GM19468 (cell line): ENCODE measurements around the gene EFNA1.

ENCODE experiments used
- ATAC-seq: cut with Tn5 transposase; IDR thresholded peaks from one replicate; pipeline ENCODE4 v1.9.1; 2021; ENCODE audit warnings: mild to moderate bottlenecking, moderate library complexity, moderate number of reproducible peaks; ENCODE audit not compliant: unreplicated experiment; ENCODE audit errors: extremely low read depth

EFNA1 gene

DNA sequence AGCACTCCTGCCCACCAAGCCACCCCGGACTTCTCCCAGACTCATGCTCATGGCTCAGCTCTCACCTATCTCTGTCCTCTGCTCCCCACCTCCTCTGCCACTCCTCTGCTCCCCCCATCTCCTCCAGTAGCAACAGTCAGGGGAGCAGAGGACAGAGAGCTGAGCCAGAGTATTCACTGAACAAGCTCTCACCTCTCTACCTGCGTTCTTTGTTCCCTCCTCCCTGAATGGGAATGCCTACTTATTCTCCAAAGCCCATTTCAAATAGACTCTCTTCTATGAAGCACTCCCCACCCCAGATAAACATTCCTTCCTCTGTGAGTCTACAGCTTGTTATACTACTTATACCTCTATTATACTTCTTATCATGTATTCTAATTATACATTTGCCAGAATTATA is 6.4 kb upstream of the EFNA1 start:
- no peak for ATAC-seq

DNA sequence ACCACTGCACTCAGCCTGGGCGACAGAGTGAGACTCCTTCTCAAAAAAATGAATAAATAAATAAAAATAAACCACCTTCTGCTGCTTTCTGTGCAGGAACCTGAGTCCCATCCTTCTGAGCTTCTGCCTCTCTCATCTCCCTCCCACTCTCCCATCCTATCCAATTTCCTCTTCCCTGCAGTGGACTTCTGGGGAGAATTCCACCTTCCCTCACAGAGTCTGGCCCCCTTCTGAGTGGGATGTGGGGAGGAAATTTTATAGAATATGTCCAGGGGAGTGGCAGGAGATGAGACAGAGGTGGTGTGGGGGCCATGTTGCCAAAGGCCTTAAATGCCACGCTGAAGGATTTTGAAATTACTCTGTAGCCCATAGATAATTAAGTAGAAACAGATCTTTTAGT is 5.4 kb upstream of the EFNA1 start:
- no peak for ATAC-seq

- ATAC-seq: no peak
These were observed 3.9 kb upstream of the EFNA1 start for GRCh38 chr1:155123801-155124200.

DNA sequence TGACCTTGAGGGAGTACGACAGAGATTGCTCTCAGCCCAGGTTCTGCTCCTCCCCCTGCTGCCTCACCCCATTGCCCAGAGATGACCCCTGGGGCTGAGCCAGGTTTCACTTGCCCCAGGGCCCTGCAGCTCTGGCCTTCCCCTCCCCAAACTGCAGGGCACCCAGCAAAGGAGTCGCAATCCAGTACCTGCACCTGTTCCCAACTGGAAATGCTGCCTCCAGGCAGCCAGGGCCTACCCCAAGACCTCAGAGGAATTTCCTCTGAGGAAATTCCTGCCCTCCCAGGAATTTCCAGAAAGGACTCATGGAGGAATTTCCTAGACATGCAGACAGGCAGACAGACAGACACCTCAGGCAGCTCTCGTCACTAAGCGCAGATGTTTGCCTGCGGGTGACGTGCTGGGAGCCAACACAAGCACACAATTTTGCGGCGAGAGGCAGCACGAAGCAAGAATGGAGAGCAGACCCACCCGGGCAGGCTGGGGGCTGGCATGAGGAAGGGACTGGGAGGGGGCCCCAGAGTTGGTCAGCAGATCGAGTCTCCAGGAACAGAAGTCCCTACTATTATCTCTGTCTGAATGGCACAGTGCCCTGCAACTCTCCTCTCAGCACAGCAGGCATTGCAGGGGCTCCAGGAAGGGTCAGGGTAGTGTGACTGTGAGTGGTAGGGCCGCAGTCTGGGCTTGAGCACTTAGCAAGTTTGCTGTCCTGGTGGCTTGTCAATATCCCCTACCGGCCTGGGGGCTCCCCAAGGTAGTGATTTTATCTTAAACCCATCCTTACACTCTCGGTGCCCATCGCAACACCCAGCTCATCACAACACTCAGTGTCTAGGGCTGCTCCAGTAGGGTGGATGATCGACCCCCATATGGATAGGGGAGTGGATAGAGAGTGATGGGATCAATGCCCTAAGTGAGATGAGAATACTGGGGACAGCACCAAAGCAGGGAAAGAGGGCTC is 2.9 kb upstream of the EFNA1 start:
- ATAC-seq: no peak

DNA sequence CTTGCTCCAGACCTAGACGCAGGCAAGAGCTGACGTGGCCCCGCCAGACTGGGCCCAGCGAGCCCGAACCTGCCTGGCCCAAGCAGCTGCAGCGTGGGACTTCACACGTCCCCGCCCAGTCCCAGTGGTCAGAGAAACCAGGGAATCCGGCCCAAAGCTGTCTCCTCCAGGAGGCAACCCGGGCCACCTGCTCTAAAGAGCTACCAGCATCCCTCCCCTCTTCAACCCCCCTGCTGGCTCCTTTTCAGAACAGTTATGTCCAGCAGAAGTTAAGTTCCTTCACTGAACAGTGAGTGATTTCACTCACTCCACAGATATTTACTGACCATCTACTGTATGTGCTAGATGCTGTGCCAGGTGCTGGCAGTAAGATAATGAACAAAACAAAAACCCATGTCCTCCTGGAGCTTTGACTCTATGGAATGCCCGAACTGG is 2.1 kb upstream of the EFNA1 start:
- no peak for ATAC-seq

- no peak for ATAC-seq
These were observed 1.6 kb upstream of the EFNA1 start for GRCh38 chr1:155125946-155126555.

- ATAC-seq: no peak
These were observed 1.0 kb upstream of the EFNA1 start for GRCh38 chr1:155126556-155127104.

DNA sequence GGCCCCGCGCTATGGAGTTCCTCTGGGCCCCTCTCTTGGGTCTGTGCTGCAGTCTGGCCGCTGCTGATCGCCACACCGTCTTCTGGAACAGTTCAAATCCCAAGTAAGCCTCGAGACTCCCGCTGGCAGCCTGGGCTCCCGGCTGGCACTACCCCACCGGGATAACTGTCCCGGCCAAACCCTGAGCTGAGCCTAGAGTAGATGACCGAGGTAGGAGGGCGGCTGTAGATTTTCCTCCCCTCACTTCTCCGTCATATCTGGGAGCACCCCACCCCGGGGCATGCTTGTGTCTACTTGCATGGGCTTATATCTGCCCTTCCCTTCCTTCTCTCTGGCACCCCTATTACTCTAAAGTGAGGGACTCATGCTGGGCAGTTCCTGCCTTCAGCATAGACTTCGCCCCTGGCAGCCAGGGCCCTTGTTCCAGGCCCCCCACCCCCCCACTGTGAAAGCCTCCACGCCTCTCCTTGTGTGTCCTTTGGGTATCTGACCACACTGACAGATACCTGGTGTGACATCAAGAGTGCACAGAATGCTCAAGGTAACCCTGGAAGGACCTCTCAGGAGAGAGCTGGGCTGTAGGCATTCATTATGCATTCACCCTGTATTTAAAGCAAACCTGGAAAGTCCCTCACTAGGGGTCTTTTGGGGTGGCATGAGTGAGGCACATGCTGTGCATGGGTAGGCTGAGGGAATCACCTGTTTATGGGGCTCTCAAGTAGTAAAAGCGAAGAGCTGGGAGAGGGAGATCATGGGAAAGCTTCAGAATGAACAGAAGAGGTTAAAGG is 485 bp downstream of the EFNA1 start:
- ATAC-seq: no peak

GRCh38 chr1:155128755-155129473 is 1.2 kb downstream of the EFNA1 start:
- no peak for ATAC-seq

GRCh38 chr1:155130272-155131006 is 2.8 kb downstream of the EFNA1 start:
- no peak for ATAC-seq

- no peak for ATAC-seq
These were observed 3.6 kb downstream of the EFNA1 start for GRCh38 chr1:155131285-155131684.

- ATAC-seq: no peak
These were observed 4.2 kb downstream of the EFNA1 start for GRCh38 chr1:155131856-155132255.

DNA sequence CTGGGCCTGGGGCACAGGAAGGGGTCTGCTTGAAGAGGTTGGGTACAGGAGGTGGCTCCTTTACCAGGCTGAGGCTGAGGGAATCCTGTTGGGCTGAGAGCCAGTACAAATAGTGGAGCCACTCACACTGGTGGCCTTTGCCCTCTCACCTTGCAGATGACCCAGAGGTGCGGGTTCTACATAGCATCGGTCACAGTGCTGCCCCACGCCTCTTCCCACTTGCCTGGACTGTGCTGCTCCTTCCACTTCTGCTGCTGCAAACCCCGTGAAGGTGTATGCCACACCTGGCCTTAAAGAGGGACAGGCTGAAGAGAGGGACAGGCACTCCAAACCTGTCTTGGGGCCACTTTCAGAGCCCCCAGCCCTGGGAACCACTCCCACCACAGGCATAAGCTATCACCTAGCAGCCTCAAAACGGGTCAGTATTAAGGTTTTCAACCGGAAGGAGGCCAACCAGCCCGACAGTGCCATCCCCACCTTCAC is 6.2 kb downstream of the EFNA1 start:
- no peak for ATAC-seq

- no peak for ATAC-seq
These were observed 6.6 kb downstream of the EFNA1 start for GRCh38 chr1:155134322-155134721.

DNA sequence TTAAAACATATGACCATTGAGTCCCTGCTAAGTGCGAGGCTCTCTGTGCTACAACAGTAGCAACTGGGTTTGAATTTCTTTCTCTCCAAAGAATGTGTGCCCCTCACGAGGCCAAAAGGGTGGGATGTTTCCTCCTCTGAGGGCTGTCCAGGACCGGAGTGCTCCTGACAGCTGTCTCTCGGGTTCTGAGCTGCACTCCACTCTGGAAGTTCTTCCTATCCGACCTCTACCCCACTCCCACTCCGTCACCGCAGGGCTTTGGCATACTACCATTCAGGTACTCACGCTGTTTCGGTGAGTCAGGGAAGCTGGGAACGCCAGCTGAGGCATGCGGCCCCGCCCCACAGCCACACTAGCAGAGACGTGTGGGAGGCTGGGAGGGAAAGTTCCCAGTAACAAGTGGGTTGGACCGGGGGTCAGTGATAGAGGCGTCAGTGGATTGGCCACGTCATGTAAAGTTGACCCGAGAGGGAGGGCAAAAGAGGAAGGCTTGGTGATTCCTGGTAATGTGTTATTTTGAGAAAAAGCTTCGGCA is 7.3 kb downstream of the EFNA1 start:
- ATAC-seq: no peak

DNA sequence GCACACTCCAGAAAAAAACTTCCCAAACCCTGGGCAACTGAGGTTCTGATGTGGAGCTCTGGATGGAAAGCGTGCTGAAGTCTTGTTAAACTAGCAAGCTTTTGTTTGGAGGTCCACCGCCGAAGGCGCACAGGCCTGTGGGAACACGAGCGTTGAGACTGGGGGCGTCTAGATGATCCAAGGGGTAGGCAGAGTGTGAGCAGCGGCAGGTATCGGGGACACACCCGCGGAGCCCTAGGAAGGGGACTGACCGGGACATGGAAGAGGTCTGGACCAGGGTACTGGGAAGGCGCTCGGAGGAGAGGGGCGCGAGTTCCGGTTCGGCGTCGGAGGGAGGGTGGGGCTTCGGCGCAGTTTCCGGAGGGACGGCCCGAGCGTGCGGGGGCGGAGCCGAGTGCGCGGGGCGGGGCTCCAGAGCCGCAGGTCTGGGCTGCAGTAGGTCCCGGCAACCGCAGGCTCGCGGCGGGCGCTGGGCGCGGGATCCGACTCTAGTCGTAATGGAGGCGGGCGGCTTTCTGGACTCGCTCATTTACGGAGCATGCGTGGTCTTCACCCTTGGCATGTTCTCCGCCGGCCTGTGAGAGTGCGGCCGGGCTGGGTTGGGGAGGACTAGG is 7.8 kb downstream of the EFNA1 start, which contains the start of gene SLC50A1:
Gene SLC50A1 (plus strand): TSS at position 438 of the 614 bp plus-strand sequence. CDS start 60 bp downstream, at position 498.
- ATAC-seq: peak; percentile 38

DNA sequence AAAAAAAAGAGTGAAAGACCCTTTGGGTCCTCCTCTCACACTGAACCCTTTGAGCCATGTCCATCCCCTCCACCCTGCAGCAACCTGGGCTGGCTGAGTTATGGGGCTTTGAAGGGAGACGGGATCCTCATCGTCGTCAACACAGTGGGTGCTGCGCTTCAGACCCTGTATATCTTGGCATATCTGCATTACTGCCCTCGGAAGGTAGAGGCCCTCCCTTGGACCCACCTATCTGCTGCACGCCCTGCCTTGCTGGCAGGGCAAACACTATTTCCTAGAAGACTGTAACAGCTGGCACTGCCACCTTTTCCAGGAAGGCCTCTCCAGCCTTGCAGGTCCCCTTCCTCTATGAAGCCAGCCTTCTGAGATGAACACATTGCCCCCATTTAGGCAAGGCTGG is 9.1 kb downstream of the EFNA1 start:
- ATAC-seq: no peak
